Left renal pelvis (tissue), 4 donors: ENCODE measurements around the gene TNS3. TPM values are rescaled to one million over a fixed set of nuclear protein-coding genes. Genes with fewer than 3 reads are reported as not detected.

Source experiments
- DNase-seq, 4 donors: peaks; one replicate each; pipeline ENCODE4 v3.0.0-alpha.2; 2013; ENCODE audit warnings: low read depth in 4 of 4, low spot score in 3 of 4
- polyA plus RNA-seq, 4 donors: library from polyadenylated mRNA; unstranded; fragments of 120-200 nt; gene quantifications; one replicate each; pipeline ENCODE4 v1.2.1, GENCODE V29; 2013; ENCODE audit not compliant: insufficient read length in 4 of 4

The TNS3 gene
- polyA plus RNA-seq, 4 donors = 85.6 to 120 (median 91.2) TPM

GRCh38 chr7:47394751-47395252, 187.1 kb downstream of the TNS3 start:
- no peak for DNase-seq

- DNase-seq = no peak
Observed at GRCh38 chr7:47394216-47394615, 187.7 kb downstream of the TNS3 start.

GRCh38 chr7:47393406-47393805, 188.5 kb downstream of the TNS3 start:
- no peak for DNase-seq

- DNase-seq = peak in 1 of 4 donors; percentile 58
Observed at GRCh38 chr7:47392241-47392759, 189.6 kb downstream of the TNS3 start.

- no peak for DNase-seq
Observed at GRCh38 chr7:47391726-47392125, 190.2 kb downstream of the TNS3 start.

- DNase-seq = no peak
Observed at GRCh38 chr7:47390914-47391313, 191.0 kb downstream of the TNS3 start.

GRCh38 chr7:47389923-47390630, 191.8 kb downstream of the TNS3 start:
- DNase-seq = no peak

- DNase-seq = no peak
Observed at GRCh38 chr7:47389171-47389922, 192.6 kb downstream of the TNS3 start.

GRCh38 chr7:47387506-47387905, 194.4 kb downstream of the TNS3 start:
- no peak for DNase-seq

GRCh38 chr7:47386273-47386835, 195.6 kb downstream of the TNS3 start:
- DNase-seq = no peak

- no peak for DNase-seq
Observed at GRCh38 chr7:47385536-47386125, 196.3 kb downstream of the TNS3 start.

GRCh38 chr7:47384755-47385535, 197.0 kb downstream of the TNS3 start:
- DNase-seq = no peak

GRCh38 chr7:47383696-47384445, 198.0 kb downstream of the TNS3 start:
- no peak for DNase-seq

GRCh38 chr7:47383072-47383471, 198.8 kb downstream of the TNS3 start:
- no peak for DNase-seq

- DNase-seq = no peak
Observed at GRCh38 chr7:47382200-47382599, 199.7 kb downstream of the TNS3 start.

- DNase-seq = no peak
Observed at GRCh38 chr7:47381134-47381495, 200.8 kb downstream of the TNS3 start.

GRCh38 chr7:47380325-47381133, 201.4 kb downstream of the TNS3 start:
- DNase-seq = no peak

- no peak for DNase-seq
Observed at GRCh38 chr7:47379629-47380324, 202.1 kb downstream of the TNS3 start.
